Measurements from ENCODE around the gene ACTR3. TPM values are rescaled to one million over a fixed set of nuclear protein-coding genes. Genes with fewer than 3 reads are reported as not detected.
"Not testable (repeated sequence)": the region's sequence is repeated elsewhere in the genome, so short reads cannot be mapped to it uniquely, and the experiment has no call there.

Gene ACTR3
- total and polyA plus RNA-seq, 2 experiments from 2014 or later, result 63.7 to 137 TPM

GRCh38 chr2:113940891-113941290, 51.0 kb downstream of the ACTR3 start:
- H3K27ac Mint-ChIP-seq, result no peak overlapping the region
- Histone ChIP-seq H3K79me2 (replicated peaks; ENCODE audit: insufficient read depth) (0 out of 2 replicates have a peak, but pooled peaks cover 4% of the 10 kb centered on the region), H3F3A (replicated peaks; ENCODE audit: low read depth) (no peaks in the 10 kb centered on the region), H3K4me3 (no peak overlapping the region), H3K4me2 (no peak overlapping the region), H4K20me1 (replicated peaks; ENCODE audit: insufficient read depth) (peaks cover 2% of the 10 kb centered on the region; the same call in 1 of the 2 replicates), H3K9me2 (ENCODE audit: insufficient read depth) (no peaks in the 10 kb centered on the region; the same call in 1 of the 2 replicates), H3K27me3 (ENCODE audit: insufficient read depth) (no peaks in the 10 kb centered on the region), H2AFZ (no peak overlapping the region), H3K27ac (ENCODE audit: low read depth) (no peak overlapping the region), H3K36me3 (ENCODE audit: insufficient read depth) (peaks cover 12% of the 10 kb centered on the region), H3K4me1 (ENCODE audit: insufficient read depth) (no peaks in the 10 kb centered on the region)
- DNase-seq (ENCODE audit: low spot score) (no peak), ATAC-seq (no peak)
- no peaks in the 10 kb centered on the region for H3K4me1 Mint-ChIP-seq
- H3K9me3 Mint-ChIP-seq, result peaks cover 4% of the 10 kb centered on the region; the same call in 1 of the 3 replicates
- H3K36me3 Mint-ChIP-seq (ENCODE audit: low read depth), result peaks cover 50% of the 10 kb centered on the region
- H3K27me3 Mint-ChIP-seq (ENCODE audit: insufficient read depth, low read depth, poor library complexity), result no peaks in the 10 kb centered on the region
- H3K4me3 Mint-ChIP-seq, result no peak overlapping the region
- no peak for TF ChIP-seq EZH2phosphoT487 (IDR thresholded peaks at IDR 0.05; ENCODE audit: unreplicated experiment)
- TF ChIP-seq ZNF114 (CRISPR knock-in tag; IDR thresholded peaks at IDR 0.05), result no peak
- no peak for TF ChIP-seq CREB1 (CRISPR knock-in tag; IDR thresholded peaks at IDR 0.05; ENCODE audit: low read depth)
- no peak for TF ChIP-seq JUNB (IDR thresholded peaks at IDR 0.05; ENCODE audit: unreplicated experiment)

GRCh38 chr2:113945784-113946183, 55.9 kb downstream of the ACTR3 start:
- not testable (repeated sequence) for DNase-seq (ENCODE audit: low spot score); H3K27me3 Mint-ChIP-seq (ENCODE audit: insufficient read depth, low read depth, poor library complexity); H4K20me1 ChIP-seq (replicated peaks; ENCODE audit: insufficient read depth); H3K27ac Mint-ChIP-seq; H3K36me3 ChIP-seq (ENCODE audit: insufficient read depth); H3K4me3 Mint-ChIP-seq; H3K4me2 ChIP-seq; H3K79me2 ChIP-seq (replicated peaks; ENCODE audit: insufficient read depth); H3K9me2 ChIP-seq (ENCODE audit: insufficient read depth); H3F3A ChIP-seq (replicated peaks; ENCODE audit: low read depth); H3K9me3 Mint-ChIP-seq; H3K4me1 Mint-ChIP-seq; ATAC-seq; H3K27ac ChIP-seq (ENCODE audit: low read depth); H2AFZ ChIP-seq; H3K27me3 ChIP-seq (ENCODE audit: insufficient read depth); H3K4me3 ChIP-seq; H3K4me1 ChIP-seq (ENCODE audit: insufficient read depth)
- H3K36me3 Mint-ChIP-seq (ENCODE audit: low read depth), result peaks cover 39% of the 10 kb centered on the region

GRCh38 chr2:113950906-113951305, 61.0 kb downstream of the ACTR3 start:
- not testable (repeated sequence) for H2AFZ ChIP-seq; H3K27me3 ChIP-seq (ENCODE audit: insufficient read depth); H3K79me2 ChIP-seq (replicated peaks; ENCODE audit: insufficient read depth); H3K9me3 Mint-ChIP-seq; DNase-seq (ENCODE audit: low spot score); H3K9me2 ChIP-seq (ENCODE audit: insufficient read depth); H3K4me2 ChIP-seq; H3K36me3 ChIP-seq (ENCODE audit: insufficient read depth); H3F3A ChIP-seq (replicated peaks; ENCODE audit: low read depth); ATAC-seq; H3K4me3 ChIP-seq; H3K27ac ChIP-seq (ENCODE audit: low read depth); H4K20me1 ChIP-seq (replicated peaks; ENCODE audit: insufficient read depth); H3K4me1 ChIP-seq (ENCODE audit: insufficient read depth); H3K4me1 Mint-ChIP-seq; H3K27me3 Mint-ChIP-seq (ENCODE audit: insufficient read depth, low read depth, poor library complexity); H3K4me3 Mint-ChIP-seq; H3K27ac Mint-ChIP-seq
- peaks cover 36% of the 10 kb centered on the region for H3K36me3 Mint-ChIP-seq (ENCODE audit: low read depth)

GRCh38 chr2:113961000-113961399, 71.1 kb downstream of the ACTR3 start:
- Histone ChIP-seq H3K27me3 (ENCODE audit: insufficient read depth) (no peaks in the 10 kb centered on the region), H3K4me1 (ENCODE audit: insufficient read depth) (no peaks in the 10 kb centered on the region), H3K27ac (ENCODE audit: low read depth) (no peak overlapping the region), H2AFZ (no peak overlapping the region), H3K4me3 (no peak overlapping the region), H3K36me3 (ENCODE audit: insufficient read depth) (peaks cover 3% of the 10 kb centered on the region; the same call in 1 of the 2 replicates), H3K9me2 (ENCODE audit: insufficient read depth) (no peaks in the 10 kb centered on the region), H3K4me2 (no peak overlapping the region), H3K79me2 (replicated peaks; ENCODE audit: insufficient read depth) (no peaks in the 10 kb centered on the region), H3F3A (replicated peaks; ENCODE audit: low read depth) (no peaks in the 10 kb centered on the region), H4K20me1 (replicated peaks; ENCODE audit: insufficient read depth) (peaks cover 2% of the 10 kb centered on the region)
- Mint-ChIP-seq H3K27ac (no peak overlapping the region), H3K36me3 (ENCODE audit: low read depth) (peaks cover 3% of the 10 kb centered on the region; the same call in 2 of the 3 replicates), H3K4me3 (no peak overlapping the region), H3K9me3 (no peaks in the 10 kb centered on the region), H3K4me1 (peaks cover 3% of the 10 kb centered on the region; the same call in 2 of the 3 replicates), H3K27me3 (ENCODE audit: insufficient read depth, low read depth, poor library complexity) (no peaks in the 10 kb centered on the region)
- ATAC-seq, result no peak
- no peak for DNase-seq (ENCODE audit: low spot score)
- TF ChIP-seq NANOG (IDR thresholded peaks at IDR 0.05; ENCODE audit: borderline replicate concordance) (no peak), ZNF331 (CRISPR knock-in tag; IDR thresholded peaks at IDR 0.05; ENCODE audit: low read depth) (no peak), STAT1 (IDR thresholded peaks at IDR 0.05; ENCODE audit: unreplicated experiment) (no peak)

Measured in GM23338 (cell line).